ENCODE measurements around the gene NEK10.
"Not testable (repeated sequence)": the region's sequence is repeated elsewhere in the genome, so short reads cannot be mapped to it uniquely, and the experiment has no call there.

The NEK10 gene, protein sequence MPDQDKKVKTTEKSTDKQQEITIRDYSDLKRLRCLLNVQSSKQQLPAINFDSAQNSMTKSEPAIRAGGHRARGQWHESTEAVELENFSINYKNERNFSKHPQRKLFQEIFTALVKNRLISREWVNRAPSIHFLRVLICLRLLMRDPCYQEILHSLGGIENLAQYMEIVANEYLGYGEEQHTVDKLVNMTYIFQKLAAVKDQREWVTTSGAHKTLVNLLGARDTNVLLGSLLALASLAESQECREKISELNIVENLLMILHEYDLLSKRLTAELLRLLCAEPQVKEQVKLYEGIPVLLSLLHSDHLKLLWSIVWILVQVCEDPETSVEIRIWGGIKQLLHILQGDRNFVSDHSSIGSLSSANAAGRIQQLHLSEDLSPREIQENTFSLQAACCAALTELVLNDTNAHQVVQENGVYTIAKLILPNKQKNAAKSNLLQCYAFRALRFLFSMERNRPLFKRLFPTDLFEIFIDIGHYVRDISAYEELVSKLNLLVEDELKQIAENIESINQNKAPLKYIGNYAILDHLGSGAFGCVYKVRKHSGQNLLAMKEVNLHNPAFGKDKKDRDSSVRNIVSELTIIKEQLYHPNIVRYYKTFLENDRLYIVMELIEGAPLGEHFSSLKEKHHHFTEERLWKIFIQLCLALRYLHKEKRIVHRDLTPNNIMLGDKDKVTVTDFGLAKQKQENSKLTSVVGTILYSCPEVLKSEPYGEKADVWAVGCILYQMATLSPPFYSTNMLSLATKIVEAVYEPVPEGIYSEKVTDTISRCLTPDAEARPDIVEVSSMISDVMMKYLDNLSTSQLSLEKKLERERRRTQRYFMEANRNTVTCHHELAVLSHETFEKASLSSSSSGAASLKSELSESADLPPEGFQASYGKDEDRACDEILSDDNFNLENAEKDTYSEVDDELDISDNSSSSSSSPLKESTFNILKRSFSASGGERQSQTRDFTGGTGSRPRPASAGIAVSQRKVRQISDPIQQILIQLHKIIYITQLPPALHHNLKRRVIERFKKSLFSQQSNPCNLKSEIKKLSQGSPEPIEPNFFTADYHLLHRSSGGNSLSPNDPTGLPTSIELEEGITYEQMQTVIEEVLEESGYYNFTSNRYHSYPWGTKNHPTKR

DNA sequence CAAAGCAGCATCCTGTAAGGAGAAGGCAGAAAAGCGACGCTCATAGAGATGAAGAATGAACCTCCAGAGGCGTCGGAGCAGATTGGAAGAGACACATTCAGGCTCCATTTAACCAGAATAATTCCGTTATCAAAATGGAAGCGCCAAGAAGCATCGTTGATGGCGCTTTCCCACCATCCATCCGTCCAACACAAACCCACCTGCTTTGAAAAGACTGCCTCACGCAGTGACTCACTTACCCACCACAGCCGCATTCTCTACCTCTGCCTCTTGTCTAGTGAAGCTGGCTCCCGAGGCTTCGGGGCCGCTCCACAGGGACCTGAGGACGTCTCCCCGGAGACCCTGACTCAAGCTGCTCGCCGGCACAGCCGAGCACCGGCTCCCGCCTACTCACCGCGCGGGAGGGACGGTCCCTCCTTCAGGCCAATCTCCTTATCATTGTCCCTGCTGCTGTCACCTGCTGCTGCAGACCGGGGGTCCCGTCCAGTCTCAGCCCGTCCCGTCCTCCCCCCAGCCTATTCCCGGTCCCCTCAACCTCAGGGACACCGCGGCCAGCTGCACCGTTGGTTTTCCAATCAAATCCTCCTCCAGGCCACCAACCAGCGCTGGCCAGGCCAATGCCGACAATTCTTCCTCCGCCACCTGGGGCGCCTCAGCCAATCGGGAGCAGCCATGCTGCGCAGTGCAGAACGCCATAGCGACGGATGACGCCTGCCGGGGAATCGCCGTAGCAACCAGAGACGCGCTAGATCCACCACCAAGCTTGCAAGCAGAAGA is at the start of gene NEK10:
NEK10 (minus strand) TSS at position 553 of the 777 bp plus-strand sequence. CDS start 16,501 bp downstream, outside the sequence.
- H3K4me3 Mint-ChIP-seq, result peak within 1 kb of the TSS; percentile 98 to 99
- peaks cover 17 to 26% of the 10 kb centered on the region in 2 donors for H3K4me1 Mint-ChIP-seq
- ATAC-seq (replicated peaks), result peak; percentile 99 to 100
- peaks cover 0 to 8% of the 10 kb centered on the region in 2 donors for H3K36me3 Mint-ChIP-seq
- no peaks in the 10 kb centered on the region for H3K27me3 Mint-ChIP-seq
- no peaks in the 10 kb centered on the region for H3K9me3 Mint-ChIP-seq
- peak; percentile 91 for DNase-seq
- peak within 1 kb of the TSS; percentile 97 for H3K27ac Mint-ChIP-seq

DNA sequence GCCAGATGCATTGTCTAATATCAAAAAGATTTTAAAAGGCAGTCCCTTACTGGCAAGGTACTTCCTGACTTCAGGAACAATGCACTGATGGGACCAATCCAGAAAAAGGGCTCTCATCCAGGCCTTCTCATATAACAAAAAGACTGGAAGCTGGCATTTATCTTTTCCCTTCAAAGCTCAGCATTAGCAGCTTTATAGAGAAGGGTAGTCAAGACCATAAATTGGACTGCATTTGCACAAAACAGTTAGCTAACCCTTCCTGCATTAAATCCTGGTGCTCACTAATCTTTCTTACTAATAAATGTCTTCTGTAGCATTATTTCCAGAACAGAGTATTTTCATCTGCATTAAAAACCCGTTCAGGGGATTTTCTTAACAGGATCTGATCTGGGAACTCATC is 46.0 kb upstream of the NEK10 start:
- no peaks in the 10 kb centered on the region for H3K27me3 Mint-ChIP-seq
- no peaks in the 10 kb centered on the region for H3K9me3 Mint-ChIP-seq
- H3K4me1 Mint-ChIP-seq, result peaks cover 3 to 5% of the 10 kb centered on the region in 2 donors
- no peak for DNase-seq
- ATAC-seq (replicated peaks), result no peak
- no peak overlapping the region for H3K27ac Mint-ChIP-seq
- peaks cover 25 to 40% of the 10 kb centered on the region in 2 donors for H3K36me3 Mint-ChIP-seq
- no peak overlapping the region for H3K4me3 Mint-ChIP-seq

DNA sequence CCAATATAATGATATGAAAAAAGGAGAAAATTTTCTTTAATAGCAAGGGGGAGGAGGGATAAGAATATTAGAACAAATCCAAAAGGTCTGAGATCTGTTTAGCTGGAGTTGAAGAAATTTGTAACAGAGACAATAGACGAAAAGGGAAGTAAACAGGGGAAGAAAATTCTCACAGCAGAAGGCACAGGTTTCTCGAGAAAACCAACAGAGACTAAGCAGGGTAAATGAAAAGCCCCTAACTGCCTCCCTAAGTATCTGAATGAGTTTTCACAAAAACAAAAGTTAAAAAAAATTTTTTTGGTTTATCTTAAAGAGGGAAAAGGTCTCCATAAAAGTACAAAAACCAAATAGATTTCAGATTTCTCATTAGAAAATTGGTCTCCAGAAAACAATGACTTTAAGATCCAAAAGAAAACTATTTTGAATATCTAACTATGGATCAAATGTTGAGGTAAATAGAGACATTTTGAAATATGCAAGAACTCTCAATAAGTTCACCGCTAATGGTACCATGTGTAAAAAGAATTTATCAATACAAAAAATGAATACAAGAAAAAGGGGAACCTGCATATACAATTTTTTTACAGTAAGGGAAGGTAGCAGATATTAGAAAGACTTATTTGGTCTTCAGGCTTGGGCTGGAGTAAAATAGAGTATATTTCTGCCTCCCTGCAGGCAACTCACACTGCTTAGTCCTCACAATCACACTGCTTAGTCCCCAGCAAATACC is 23.9 kb upstream of the NEK10 start:
- Mint-ChIP-seq H3K4me1 (peaks cover 15 to 33% of the 10 kb centered on the region in 2 donors), H3K36me3 (peaks cover 24 to 36% of the 10 kb centered on the region in 2 donors), H3K27me3 (no peaks in the 10 kb centered on the region), H3K4me3 (peak overlapping the region in 1 of 2 donors; percentile 43), H3K9me3 (no peaks in the 10 kb centered on the region), H3K27ac (peak overlapping the region; percentile 86)
- DNase-seq (no peak), ATAC-seq (replicated peaks) (peak; percentile 98)

DNA sequence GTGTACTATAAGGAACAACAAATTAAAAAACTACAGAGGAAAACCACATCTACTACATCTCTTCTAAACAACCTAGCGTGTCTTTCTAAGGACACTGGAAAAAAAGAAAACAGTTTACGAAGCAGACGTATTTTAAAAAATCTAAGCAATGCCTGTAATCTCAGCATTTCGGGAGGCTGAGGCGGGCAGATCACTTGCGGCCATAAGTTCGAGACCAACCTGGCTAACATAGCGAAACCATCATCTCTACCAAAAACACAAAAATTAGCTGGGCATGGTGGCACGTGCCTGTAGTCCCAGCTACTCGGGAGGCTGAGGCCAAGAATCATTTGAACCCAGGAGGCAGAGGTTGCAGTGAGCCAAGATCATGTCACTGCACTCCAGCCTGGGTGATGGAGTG is 23.2 kb upstream of the NEK10 start:
- peak overlapping the region; percentile 43 to 44 for H3K4me3 Mint-ChIP-seq
- H3K27ac Mint-ChIP-seq; DNase-seq; H3K9me3 Mint-ChIP-seq; ATAC-seq (replicated peaks); H3K27me3 Mint-ChIP-seq: not testable (repeated sequence)
- peaks cover 24 to 35% of the 10 kb centered on the region in 2 donors for H3K36me3 Mint-ChIP-seq
- peaks cover 15 to 33% of the 10 kb centered on the region in 2 donors for H3K4me1 Mint-ChIP-seq

DNA sequence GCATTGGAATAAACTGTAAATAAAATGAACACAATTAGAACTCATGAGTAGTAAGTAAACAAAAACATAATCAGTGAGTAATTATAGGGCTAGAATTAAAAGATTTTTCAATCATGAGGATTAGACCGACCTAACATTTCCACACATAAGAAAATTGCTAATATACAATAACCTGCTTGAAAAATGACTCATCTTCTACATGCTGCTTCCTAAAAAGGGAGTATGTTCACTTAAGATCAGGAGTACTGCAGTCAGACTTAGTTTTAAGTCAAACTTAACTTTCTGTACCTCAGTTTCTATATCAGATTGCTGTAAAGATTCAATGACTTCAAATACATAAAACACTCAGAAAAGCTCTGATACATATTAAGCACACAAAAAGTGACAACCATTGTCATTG is 22.6 kb upstream of the NEK10 start:
- peak overlapping the region in 1 of 2 donors; percentile 43 for H3K4me3 Mint-ChIP-seq

DNA sequence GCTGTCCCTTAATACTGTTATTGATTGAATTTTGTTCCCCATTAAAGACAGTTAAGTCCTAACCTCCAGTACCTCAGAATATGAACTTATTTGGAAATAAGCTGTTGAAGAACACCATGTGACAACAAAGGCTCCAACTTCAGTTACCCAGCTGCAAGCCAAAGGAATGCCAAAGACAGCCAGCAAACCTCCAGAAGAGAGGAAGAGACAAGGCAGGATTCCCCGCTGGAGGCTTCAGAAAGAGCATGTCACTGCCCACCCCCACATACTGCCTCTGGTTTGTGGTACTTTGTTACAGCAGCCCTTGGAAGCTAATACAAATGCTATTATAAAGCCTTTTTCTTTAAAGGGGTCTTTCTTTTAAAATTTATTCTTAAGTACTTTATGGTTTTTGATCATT is 18.4 kb upstream of the NEK10 start:
- H3K27me3 Mint-ChIP-seq, result no peaks in the 10 kb centered on the region
- ATAC-seq (replicated peaks), result no peak
- no peaks in the 10 kb centered on the region for H3K9me3 Mint-ChIP-seq
- peaks cover 6 to 16% of the 10 kb centered on the region in 2 donors for H3K4me1 Mint-ChIP-seq
- no peak overlapping the region for H3K4me3 Mint-ChIP-seq
- DNase-seq, result no peak
- H3K36me3 Mint-ChIP-seq, result peaks cover 21 to 36% of the 10 kb centered on the region in 2 donors
- peak overlapping the region; percentile 31 for H3K27ac Mint-ChIP-seq

More for the DNA sequence above, 22.6 kb upstream of the NEK10 start:
- Mint-ChIP-seq H3K27ac (no peak overlapping the region), H3K9me3 (no peaks in the 10 kb centered on the region), H3K27me3 (no peaks in the 10 kb centered on the region), H3K4me1 (peaks cover 15 to 33% of the 10 kb centered on the region in 2 donors), H3K36me3 (peaks cover 19 to 29% of the 10 kb centered on the region in 2 donors)
- DNase-seq (no peak), ATAC-seq (replicated peaks) (no peak)

DNA sequence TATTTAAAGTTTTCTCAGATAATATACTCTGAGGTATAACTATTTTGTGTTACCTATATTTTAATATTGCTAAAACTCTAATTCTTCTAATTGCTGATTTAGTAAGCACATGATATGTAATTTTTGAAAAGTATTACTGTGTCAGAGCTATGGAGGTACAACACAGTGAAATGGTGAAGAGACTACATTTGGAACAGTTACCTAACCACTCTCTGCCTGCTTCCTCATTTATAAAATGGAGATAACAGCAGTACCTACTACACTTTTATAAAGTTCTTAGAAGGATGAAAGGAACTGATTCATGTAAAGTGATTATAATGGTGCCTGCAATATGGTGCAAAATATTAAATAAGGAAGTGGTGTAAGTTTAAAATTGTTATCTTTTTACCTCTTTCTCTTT is 16.3 kb upstream of the NEK10 start:
- Mint-ChIP-seq H3K27ac (no peak overlapping the region), H3K36me3 (peaks cover 18 to 32% of the 10 kb centered on the region in 2 donors), H3K4me3 (no peak overlapping the region), H3K9me3 (no peaks in the 10 kb centered on the region), H3K4me1 (no peaks in the 10 kb centered on the region), H3K27me3 (no peaks in the 10 kb centered on the region)
- peak; percentile 53 to 60 for ATAC-seq (replicated peaks)
- no peak for DNase-seq

DNA sequence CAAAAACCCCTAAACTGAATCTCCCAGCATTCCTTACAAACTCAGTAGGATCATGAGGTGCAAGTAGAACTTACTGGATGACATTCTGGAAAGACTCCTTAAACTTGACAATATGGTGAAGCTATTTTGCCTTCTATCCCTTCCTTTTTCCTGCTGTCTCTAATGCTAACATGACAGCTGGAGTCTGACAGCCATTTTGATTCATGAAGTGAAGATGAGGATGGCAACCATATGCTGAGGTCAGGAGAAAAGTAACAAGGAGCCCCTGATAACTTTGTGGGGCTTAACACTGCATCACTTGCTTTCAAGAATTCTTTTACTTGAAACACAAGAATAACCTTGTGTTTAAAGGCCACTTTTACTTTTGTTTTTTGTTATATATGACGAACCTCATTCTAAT is 15.0 kb upstream of the NEK10 start:
- H3K4me3 Mint-ChIP-seq, result no peak overlapping the region

DNA sequence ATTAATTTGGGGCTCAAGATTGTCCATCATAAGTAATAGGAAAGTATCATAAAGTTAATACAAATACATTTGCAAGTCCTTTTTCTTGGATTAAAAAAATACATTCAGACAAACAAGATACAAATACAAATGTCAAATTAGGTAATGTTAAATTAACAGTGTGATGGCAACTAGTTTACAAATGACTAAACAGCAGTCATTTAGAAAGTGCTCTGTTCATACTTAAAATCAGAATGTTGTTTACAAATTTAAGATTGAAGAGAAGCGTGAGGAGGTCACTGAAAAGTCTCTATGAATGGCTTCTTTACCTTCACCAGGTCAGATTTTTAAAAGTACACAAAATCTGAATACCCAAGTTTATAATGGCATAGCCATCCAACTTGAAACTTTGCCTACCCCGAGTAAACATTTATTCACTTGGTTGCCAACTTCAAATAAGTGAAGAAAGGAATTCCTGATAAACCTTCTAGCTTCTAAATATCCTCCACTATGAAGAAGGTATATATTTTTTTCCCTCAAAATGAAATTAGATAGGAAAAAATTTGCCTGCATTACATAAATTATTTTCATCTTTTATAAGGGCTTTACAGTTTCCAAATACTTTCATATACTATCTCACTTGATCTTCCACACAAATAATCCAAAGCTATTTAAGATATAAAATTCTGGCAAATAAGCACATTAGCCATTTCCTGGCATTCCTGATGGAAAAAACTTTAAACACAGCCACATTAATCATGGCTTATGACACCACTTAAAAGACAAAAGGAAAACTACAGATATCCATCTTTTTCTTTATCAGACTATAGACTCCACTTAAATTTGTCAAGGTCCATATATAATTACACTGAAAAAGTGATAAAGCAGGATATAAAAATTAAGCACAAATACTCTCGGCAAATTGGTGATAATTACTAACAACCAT is 11.5 kb upstream of the NEK10 start:
- no peak overlapping the region for H3K27ac Mint-ChIP-seq
- H3K4me1 Mint-ChIP-seq, result no peaks in the 10 kb centered on the region
- DNase-seq (no peak), ATAC-seq (replicated peaks) (no peak)
- H3K4me3 Mint-ChIP-seq, result no peak overlapping the region
- H3K36me3 Mint-ChIP-seq, result peaks cover 20 to 32% of the 10 kb centered on the region in 2 donors
- H3K27me3 Mint-ChIP-seq, result no peaks in the 10 kb centered on the region
- H3K9me3 Mint-ChIP-seq, result no peaks in the 10 kb centered on the region

More for the DNA sequence above, 15.0 kb upstream of the NEK10 start:
- ATAC-seq (replicated peaks) (no peak), DNase-seq (no peak)
- no peaks in the 10 kb centered on the region for H3K9me3 Mint-ChIP-seq
- H3K27ac Mint-ChIP-seq, result no peak overlapping the region
- no peaks in the 10 kb centered on the region for H3K4me1 Mint-ChIP-seq
- H3K36me3 Mint-ChIP-seq, result peaks cover 19 to 31% of the 10 kb centered on the region in 2 donors
- H3K27me3 Mint-ChIP-seq, result no peaks in the 10 kb centered on the region

DNA sequence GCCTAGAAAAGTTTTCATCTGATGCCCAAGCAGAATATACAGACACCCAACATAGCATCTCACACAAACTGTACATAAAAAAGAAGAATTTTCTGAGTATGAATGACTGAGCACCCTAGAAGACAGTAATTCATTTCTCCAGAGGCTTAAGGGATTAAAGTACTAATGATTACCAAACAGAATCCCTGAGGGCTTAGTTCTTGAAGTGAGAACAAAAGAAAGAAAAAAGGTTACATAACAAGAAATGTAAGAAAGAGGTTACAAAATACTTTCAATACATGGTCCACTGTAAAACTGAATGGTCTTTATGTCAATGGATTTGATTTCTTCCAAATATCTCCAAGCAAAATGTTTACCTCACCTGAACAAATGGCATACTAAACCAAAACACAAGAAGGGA is 9.1 kb upstream of the NEK10 start:
- ATAC-seq (replicated peaks), result no peak
- Mint-ChIP-seq H3K4me3 (no peak overlapping the region), H3K9me3 (no peaks in the 10 kb centered on the region), H3K27ac (no peak overlapping the region), H3K4me1 (no peaks in the 10 kb centered on the region), H3K36me3 (peaks cover 10 to 22% of the 10 kb centered on the region in 2 donors), H3K27me3 (no peaks in the 10 kb centered on the region)
- no peak for DNase-seq

DNA sequence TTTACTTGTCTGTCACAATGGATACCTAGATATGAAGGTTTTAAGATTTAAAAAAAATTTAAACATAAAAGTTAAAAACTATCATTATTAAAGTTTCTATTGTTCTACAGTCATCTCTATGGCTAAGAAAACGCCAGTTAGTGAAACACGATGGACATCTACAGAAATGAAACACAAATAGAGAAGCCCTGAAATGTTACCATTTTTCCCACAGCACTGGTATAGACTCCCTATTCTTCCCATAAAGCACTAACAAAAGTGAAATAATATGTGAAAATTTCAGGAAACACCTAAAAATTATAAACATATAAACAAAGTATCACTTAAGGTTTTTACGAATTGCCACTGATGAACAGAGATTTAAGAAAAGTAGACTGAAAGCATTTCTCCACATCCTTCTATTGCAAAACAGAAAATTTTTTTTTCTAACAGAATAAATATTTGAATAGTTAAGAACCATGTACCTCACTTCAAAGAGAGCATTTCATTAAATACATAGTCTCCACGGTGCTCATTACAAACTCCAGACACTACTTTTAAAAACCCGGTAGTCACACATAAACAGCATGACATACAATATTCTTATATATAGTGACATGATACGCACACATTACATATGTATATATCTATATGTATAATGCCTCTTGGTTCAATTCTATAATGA is 7.1 kb upstream of the NEK10 start:
- no peak for DNase-seq
- no peaks in the 10 kb centered on the region for H3K9me3 Mint-ChIP-seq
- ATAC-seq (replicated peaks), result no peak
- no peak overlapping the region for H3K27ac Mint-ChIP-seq
- H3K36me3 Mint-ChIP-seq, result peaks cover 8 to 18% of the 10 kb centered on the region in 2 donors
- H3K4me3 Mint-ChIP-seq, result no peak overlapping the region
- no peaks in the 10 kb centered on the region for H3K27me3 Mint-ChIP-seq
- peaks cover 1 to 4% of the 10 kb centered on the region in 2 donors for H3K4me1 Mint-ChIP-seq

DNA sequence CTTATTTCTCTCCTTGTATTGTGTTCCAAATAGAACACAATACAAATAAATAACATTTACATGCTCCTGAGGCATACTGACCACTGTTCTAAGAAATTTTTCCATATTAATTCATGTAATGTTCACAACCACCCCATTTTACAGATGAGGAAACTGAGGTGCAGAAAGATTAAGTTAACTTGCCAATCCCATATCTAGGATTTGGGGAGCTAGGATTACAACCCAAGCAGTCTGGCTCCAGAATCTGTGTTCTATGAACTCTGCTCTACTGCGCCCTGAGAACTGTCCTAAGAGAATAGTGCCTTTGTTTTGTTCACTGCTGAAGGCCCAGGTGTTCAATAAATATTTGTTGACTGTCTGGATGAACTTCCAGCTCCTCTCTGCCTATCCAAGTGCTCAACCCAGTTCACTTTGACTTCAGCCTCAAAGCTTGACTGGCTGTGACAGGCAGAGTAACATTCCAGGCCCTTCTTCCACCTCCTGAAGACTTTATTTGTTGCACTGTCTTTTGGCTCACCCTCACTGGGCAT is 3.1 kb downstream of the NEK10 start:
- no peak for ATAC-seq (replicated peaks)
- peaks cover 16 to 21% of the 10 kb centered on the region in 2 donors for H3K4me1 Mint-ChIP-seq
- no peak overlapping the region for H3K4me3 Mint-ChIP-seq
- H3K27me3 Mint-ChIP-seq, result no peaks in the 10 kb centered on the region
- no peak overlapping the region for H3K27ac Mint-ChIP-seq
- no peak for DNase-seq
- H3K9me3 Mint-ChIP-seq, result no peaks in the 10 kb centered on the region
- peaks cover 0 to 4% of the 10 kb centered on the region in 2 donors for H3K36me3 Mint-ChIP-seq
